Neural cell (in vitro differentiated cells): ENCODE data around the gene ADM2. TPM values are rescaled to one million over a fixed set of nuclear protein-coding genes. Genes with fewer than 3 reads are reported as not detected.

Experiments used
- H2AFZ ChIP-seq: fragments of 200-600, 300-800 bp; sonication (generic), shearing (Covaris generic); 2 replicates; pipeline ENCODE4 v1.6.0; 2014; ENCODE audit warnings: low read depth, mild to moderate bottlenecking, antibody characterized with exemption, low read length, moderate library complexity
- H3F3A ChIP-seq: fragments of 200-600 bp; shearing (Covaris generic); 2 replicates; pipeline ENCODE4 v1.6.1; 2016; ENCODE audit warnings: mild to moderate bottlenecking, moderate library complexity, mixed read lengths, antibody characterized with exemption, low read length; ENCODE audit not compliant: insufficient read depth, poor library complexity, severe bottlenecking
- H3K27ac ChIP-seq: fragments of 200-600, 300-800 bp; sonication (generic), shearing (Covaris generic); 2 replicates; pipeline ENCODE4 v1.5.1; 2014; ENCODE audit warnings: mild to moderate bottlenecking, low read length, moderate library complexity
- H3K27me3 ChIP-seq: fragments of 300-800, 200-600 bp; sonication (generic), shearing (Covaris generic); 2 replicates; pipeline ENCODE4 v1.6.0; 2014; ENCODE audit warnings: mild to moderate bottlenecking, low read depth, low read length, moderate library complexity; ENCODE audit not compliant: insufficient read depth
- H3K36me3 ChIP-seq: fragments of 300-800, 200-600 bp; sonication (generic), shearing (Covaris generic); 2 replicates; pipeline ENCODE4 v1.5.1; 2014; ENCODE audit warnings: mild to moderate bottlenecking, antibody characterized with exemption, low read length, moderate library complexity; ENCODE audit not compliant: insufficient read depth
- H3K4me2 ChIP-seq: fragments of 300-800, 200-600 bp; sonication (generic), shearing (Covaris generic); 2 replicates; pipeline ENCODE4 v1.6.0; 2014; ENCODE audit warnings: mild to moderate bottlenecking, low read length
- H3K4me3 ChIP-seq: fragments of 300-800, 200-600 bp; sonication (generic), shearing (Covaris generic); 2 replicates; pipeline ENCODE4 v1.5.1; 2014; ENCODE audit warnings: mild to moderate bottlenecking, low read length, moderate library complexity
- H3K79me2 ChIP-seq: fragments of 200-600 bp; shearing (Covaris generic); replicated peaks from 2 replicates; pipeline ENCODE4 v1.6.0; 2014; ENCODE audit warnings: mild to moderate bottlenecking, low read length, moderate library complexity; ENCODE audit not compliant: insufficient read depth
- H3K9ac ChIP-seq: fragments of 300-800, 200-600 bp; sonication (generic), shearing (Covaris generic); 2 replicates; pipeline ENCODE4 v1.6.1; 2016; ENCODE audit warnings: mild to moderate bottlenecking, low read length, mixed read lengths
- H3K9me2 ChIP-seq: fragments of 200-600 bp; shearing (Covaris generic); 2 replicates; pipeline ENCODE4 v1.6.1; 2016; ENCODE audit warnings: mild to moderate bottlenecking, low read length, mixed read lengths; ENCODE audit not compliant: insufficient read depth
- H3K9me3 ChIP-seq: fragments of 200-600, 300-800 bp; sonication (generic), shearing (Covaris generic); 2 replicates; pipeline ENCODE4 v1.6.1; 2016; ENCODE audit warnings: mild to moderate bottlenecking, mixed run types, low read length, moderate library complexity, mixed read lengths
- H4K20me1 ChIP-seq: fragments of 200-600 bp; shearing (Covaris generic); 2 replicates; pipeline ENCODE4 v1.6.1; 2016; ENCODE audit warnings: mild to moderate bottlenecking, mixed run types; ENCODE audit not compliant: insufficient read depth
- CTCF ChIP-seq: fragments of 450-650 bp; IDR thresholded peaks from 2 replicates; pipeline ENCODE4 v1.5.1; 2014; ENCODE audit warnings: antibody characterized with exemption, mild to moderate bottlenecking, moderate library complexity; ENCODE audit not compliant: poor library complexity, severe bottlenecking
- EP300 ChIP-seq: fragments of 450-650 bp; conservative IDR thresholded peaks from 2 replicates; pipeline ENCODE4 v1.6.1; 2014; ENCODE audit warnings: antibody characterized with exemption, mild to moderate bottlenecking, moderate library complexity; ENCODE audit not compliant: poor library complexity, severe bottlenecking
- EZH2 ChIP-seq: fragments of 200-600, 300-800 bp; shearing (Covaris generic), sonication (generic); IDR thresholded peaks from 2 replicates; pipeline ENCODE4 v1.6.1; 2014; ENCODE audit warnings: antibody characterized with exemption, low read length, borderline replicate concordance, mild to moderate bottlenecking; ENCODE audit not compliant: insufficient read depth, poor library complexity, severe bottlenecking
- MXI1 ChIP-seq: fragments of 450-650 bp; conservative IDR thresholded peaks from 2 replicates; pipeline ENCODE4 v1.6.1; 2014; ENCODE audit warnings: antibody characterized with exemption, mild to moderate bottlenecking; ENCODE audit not compliant: poor library complexity, severe bottlenecking
- POLR2AphosphoS5 ChIP-seq: IDR thresholded peaks from 2 replicates; pipeline ENCODE4 v1.6.1; 2012
- RAD21 ChIP-seq: fragments of 450-650 bp; conservative IDR thresholded peaks from 2 replicates; pipeline ENCODE4 v1.6.1; 2014; ENCODE audit warnings: antibody characterized with exemption, mild to moderate bottlenecking, moderate library complexity
- REST ChIP-seq: IDR thresholded peaks from 2 replicates; pipeline ENCODE4 v1.6.1; 2012; ENCODE audit warnings: borderline replicate concordance
- SMC3 ChIP-seq: fragments of 450-650 bp; conservative IDR thresholded peaks from 2 replicates; pipeline ENCODE4 v1.6.1; 2014; ENCODE audit warnings: antibody characterized with exemption, mild to moderate bottlenecking, moderate library complexity; ENCODE audit not compliant: poor library complexity
- TAF1 ChIP-seq: IDR thresholded peaks from 2 replicates; pipeline ENCODE4 v1.6.1; 2012; ENCODE audit warnings: low read depth
- polyA plus RNA-seq: library from polyadenylated mRNA; depleted of rRNA; stranded (reverse); fragments of >200 nt; gene quantifications from 2 replicates; pipeline ENCODE4 v1.2.3, GENCODE V29; 2014

Gene ADM2
- polyA plus RNA-seq, 1 donor from 2014 or later, result not detected

- Histone ChIP-seq H3K27me3 (no peaks in the 10 kb centered on the region), H3K36me3 (no peaks in the 10 kb centered on the region), H3K27ac (peak within 1 kb of the TSS; percentile 81), H3F3A (no peaks in the 10 kb centered on the region), H3K4me2 (peak within 1 kb of the TSS; percentile 97), H2AFZ (peak within 1 kb of the TSS; percentile 27), H3K4me3 (peak within 1 kb of the TSS; percentile 94), H3K9me3 (no peaks in the 10 kb centered on the region), H3K79me2 (peaks cover 34% of the 10 kb centered on the region), H3K9me2 (no peaks in the 10 kb centered on the region), H4K20me1 (no peaks in the 10 kb centered on the region), H3K9ac (peak within 1 kb of the TSS; percentile 86)
- TF ChIP-seq TAF1 (peak; percentile 51), MXI1 (peak; percentile 77), CTCF (no peak), SMC3 (peak; percentile 46), EZH2 (no peak), REST (no peak), RAD21 (peak; percentile 45), EP300 (no peak), POLR2AphosphoS5 (peak; percentile 76)
Measured at GRCh38 chr22:50507421-50507990, 26.2 kb downstream of the ADM2 start, which contains the start of gene LMF2. TSS of gene LMF2 (minus strand) at chr22:50507702. CDS start at chr22:50507675, 27 bp downstream.

- H3F3A ChIP-seq, result no peaks in the 10 kb centered on the region
- peak within 1 kb of the TSS; percentile 86 for H3K9ac ChIP-seq
- TF ChIP-seq EP300 (peak; percentile 64), SMC3 (peak; percentile 3), POLR2AphosphoS5 (peak; percentile 94), EZH2 (no peak), REST (peak; percentile 84), RAD21 (no peak), TAF1 (peak; percentile 73), MXI1 (peak; percentile 76), CTCF (no peak)
- H3K27me3 ChIP-seq, result no peaks in the 10 kb centered on the region
- no peaks in the 10 kb centered on the region for H3K9me2 ChIP-seq
- peak within 1 kb of the TSS; percentile 81 for H3K27ac ChIP-seq
- no peaks in the 10 kb centered on the region for H4K20me1 ChIP-seq
- peak within 1 kb of the TSS; percentile 94 for H3K4me3 ChIP-seq
- peak within 1 kb of the TSS; percentile 97 for H3K4me2 ChIP-seq
- H2AFZ ChIP-seq, result peak within 1 kb of the TSS; percentile 27
- peaks cover 37% of the 10 kb centered on the region for H3K79me2 ChIP-seq
- no peaks in the 10 kb centered on the region for H3K9me3 ChIP-seq
- no peaks in the 10 kb centered on the region for H3K36me3 ChIP-seq
Measured at GRCh38 chr22:50507991-50508884, 26.9 kb downstream of the ADM2 start, which contains the start of gene NCAPH2. TSS of gene NCAPH2 (plus strand) at chr22:50508224. CDS start at chr22:50508338, 114 bp downstream.
